Astrocyte (in vitro differentiated cells and primary cell): ENCODE measurements around the gene FGFR4. TPM values are rescaled to one million over a fixed set of nuclear protein-coding genes. Genes with fewer than 3 reads are reported as not detected.
A peak's percentile ranks its signal among the peaks of the same experiment; 100 is the strongest.

ENCODE experiments used
- DNase-seq: peaks from one replicate; pipeline ENCODE4 v3.0.0-alpha.2; 2010; ENCODE audit warnings: low read depth
- FAIRE-seq: peaks from 2 replicates; lab custom pipeline; 2011; peaks lifted over from hg19 to GRCh38; lab: Jason Lieb, UNC
- H2AFZ ChIP-seq: 2 replicates; pipeline ENCODE4 v1.6.0; 2012; ENCODE audit warnings: low read depth, low read length, inconsistent platforms
- H3K27ac ChIP-seq: 2 replicates; pipeline ENCODE4 v1.5.1; 2011; ENCODE audit warnings: low read depth, low read length, inconsistent platforms
- H3K27me3 ChIP-seq: 2 replicates; pipeline ENCODE4 v1.6.0; 2011; ENCODE audit warnings: low read length, inconsistent platforms; ENCODE audit not compliant: insufficient read depth
- H3K36me3 ChIP-seq: 2 replicates; pipeline ENCODE4 v1.5.1; 2011; ENCODE audit warnings: low read length, inconsistent platforms; ENCODE audit not compliant: insufficient read depth
- H3K4me1 ChIP-seq: 2 replicates; pipeline ENCODE4 v1.5.1; 2011; ENCODE audit warnings: low read length, inconsistent platforms; ENCODE audit not compliant: insufficient read depth
- H3K4me2 ChIP-seq: 2 replicates; pipeline ENCODE4 v1.6.0; 2012; ENCODE audit warnings: low read length, inconsistent platforms
- H3K4me3 ChIP-seq: 2 replicates; pipeline ENCODE4 v1.5.1; 2011; ENCODE audit warnings: low read depth, mild to moderate bottlenecking, low read length, inconsistent platforms; ENCODE audit not compliant: insufficient read depth
- H3K79me2 ChIP-seq: 2 replicates; pipeline ENCODE4 v1.6.0; 2012; ENCODE audit warnings: mild to moderate bottlenecking, low read length, inconsistent platforms; ENCODE audit not compliant: insufficient read depth
- H3K9ac ChIP-seq: 2 replicates; pipeline ENCODE4 v1.6.0; 2012; ENCODE audit warnings: mild to moderate bottlenecking, low read length, inconsistent platforms
- H3K9me3 ChIP-seq: 2 replicates; pipeline ENCODE4 v1.5.1; 2012; ENCODE audit warnings: low read depth, mild to moderate bottlenecking, low read length, inconsistent platforms; ENCODE audit not compliant: insufficient read depth
- H4K20me1 ChIP-seq: 2 replicates; pipeline ENCODE4 v1.6.0; 2012; ENCODE audit warnings: low read length, inconsistent platforms; ENCODE audit not compliant: insufficient read depth
- H3K27ac Mint-ChIP-seq: one replicate; pipeline ENCODE4 v1.8.0; 2021; ENCODE audit warnings: mild to moderate bottlenecking, mixed read lengths; ENCODE audit not compliant: unreplicated experiment
- H3K27me3 Mint-ChIP-seq: one replicate; pipeline ENCODE4 v1.8.0; 2021; ENCODE audit warnings: low read depth, mixed read lengths; ENCODE audit not compliant: unreplicated experiment
- H3K36me3 Mint-ChIP-seq: one replicate; pipeline ENCODE4 v1.8.0; 2021; ENCODE audit warnings: low read depth, mixed read lengths; ENCODE audit not compliant: unreplicated experiment
- H3K4me1 Mint-ChIP-seq: one replicate; pipeline ENCODE4 v1.8.0; 2021; ENCODE audit warnings: low read depth, mixed read lengths; ENCODE audit not compliant: unreplicated experiment
- H3K4me3 Mint-ChIP-seq: one replicate; pipeline ENCODE4 v1.8.0; 2021; ENCODE audit warnings: mild to moderate bottlenecking, moderate library complexity, mixed read lengths; ENCODE audit not compliant: unreplicated experiment
- H3K9me3 Mint-ChIP-seq: one replicate; pipeline ENCODE4 v1.8.0; 2021; ENCODE audit warnings: mild to moderate bottlenecking, mixed read lengths; ENCODE audit not compliant: unreplicated experiment
- EZH2 ChIP-seq: IDR thresholded peaks from 2 replicates; pipeline ENCODE4 v1.6.1; 2012; ENCODE audit warnings: mild to moderate bottlenecking, low read length, inconsistent platforms; ENCODE audit not compliant: insufficient read depth
- total RNA-seq: library from RNA; stranded (reverse); gene quantifications from 2 replicates; pipeline ENCODE4 v1.2.1, GENCODE V29; 2021
- TF ChIP-seq, protein P1 (sequence below): IDR thresholded peaks from 2 replicates; pipeline ENCODE4 v1.5.1; 2011; ENCODE audit warnings: low read depth, mild to moderate bottlenecking, inconsistent platforms, low read length, moderate library complexity; ENCODE audit not compliant: insufficient read depth

Gene FGFR4
- total RNA-seq, 1 donor from 2014 or later: 4.8 TPM

- Histone ChIP-seq H3K4me3 (peak within 1 kb of the TSS; percentile 67), H2AFZ (peak within 1 kb of the TSS; percentile 98), H3K27me3 (no peaks in the 10 kb centered on the region), H3K4me1 (peaks cover 30% of the 10 kb centered on the region), H3K36me3 (peaks cover 23% of the 10 kb centered on the region), H3K9ac (peak within 1 kb of the TSS; percentile 83), H3K9me3 (no peaks in the 10 kb centered on the region), H4K20me1 (peaks cover 20% of the 10 kb centered on the region), H3K27ac (peak within 1 kb of the TSS; percentile 65), H3K79me2 (peaks cover 39% of the 10 kb centered on the region), H3K4me2 (peak within 1 kb of the TSS; percentile 85)
- H3K27me3 Mint-ChIP-seq: peaks cover 3% of the 10 kb centered on the region
- H3K27ac Mint-ChIP-seq: peak within 1 kb of the TSS; percentile 89
- H3K9me3 Mint-ChIP-seq: no peaks in the 10 kb centered on the region
- peak within 1 kb of the TSS; percentile 89 for H3K4me3 Mint-ChIP-seq
- peaks cover 23% of the 10 kb centered on the region for H3K4me1 Mint-ChIP-seq
- TF ChIP-seq EZH2: no peak
- TF ChIP-seq, protein P1, sequence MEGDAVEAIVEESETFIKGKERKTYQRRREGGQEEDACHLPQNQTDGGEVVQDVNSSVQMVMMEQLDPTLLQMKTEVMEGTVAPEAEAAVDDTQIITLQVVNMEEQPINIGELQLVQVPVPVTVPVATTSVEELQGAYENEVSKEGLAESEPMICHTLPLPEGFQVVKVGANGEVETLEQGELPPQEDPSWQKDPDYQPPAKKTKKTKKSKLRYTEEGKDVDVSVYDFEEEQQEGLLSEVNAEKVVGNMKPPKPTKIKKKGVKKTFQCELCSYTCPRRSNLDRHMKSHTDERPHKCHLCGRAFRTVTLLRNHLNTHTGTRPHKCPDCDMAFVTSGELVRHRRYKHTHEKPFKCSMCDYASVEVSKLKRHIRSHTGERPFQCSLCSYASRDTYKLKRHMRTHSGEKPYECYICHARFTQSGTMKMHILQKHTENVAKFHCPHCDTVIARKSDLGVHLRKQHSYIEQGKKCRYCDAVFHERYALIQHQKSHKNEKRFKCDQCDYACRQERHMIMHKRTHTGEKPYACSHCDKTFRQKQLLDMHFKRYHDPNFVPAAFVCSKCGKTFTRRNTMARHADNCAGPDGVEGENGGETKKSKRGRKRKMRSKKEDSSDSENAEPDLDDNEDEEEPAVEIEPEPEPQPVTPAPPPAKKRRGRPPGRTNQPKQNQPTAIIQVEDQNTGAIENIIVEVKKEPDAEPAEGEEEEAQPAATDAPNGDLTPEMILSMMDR: no peak
- FAIRE-seq (no peak), DNase-seq (peak; percentile 71)
- H3K36me3 Mint-ChIP-seq: peaks cover 4% of the 10 kb centered on the region
Measured at GRCh38 chr5:177133096-177133852, 46.6 kb downstream of the FGFR4 start, which contains the start of gene NSD1. NSD1 (plus strand) TSS chr5:177133773; CDS start chr5:177135104, 1,331 bp downstream.

DNA sequence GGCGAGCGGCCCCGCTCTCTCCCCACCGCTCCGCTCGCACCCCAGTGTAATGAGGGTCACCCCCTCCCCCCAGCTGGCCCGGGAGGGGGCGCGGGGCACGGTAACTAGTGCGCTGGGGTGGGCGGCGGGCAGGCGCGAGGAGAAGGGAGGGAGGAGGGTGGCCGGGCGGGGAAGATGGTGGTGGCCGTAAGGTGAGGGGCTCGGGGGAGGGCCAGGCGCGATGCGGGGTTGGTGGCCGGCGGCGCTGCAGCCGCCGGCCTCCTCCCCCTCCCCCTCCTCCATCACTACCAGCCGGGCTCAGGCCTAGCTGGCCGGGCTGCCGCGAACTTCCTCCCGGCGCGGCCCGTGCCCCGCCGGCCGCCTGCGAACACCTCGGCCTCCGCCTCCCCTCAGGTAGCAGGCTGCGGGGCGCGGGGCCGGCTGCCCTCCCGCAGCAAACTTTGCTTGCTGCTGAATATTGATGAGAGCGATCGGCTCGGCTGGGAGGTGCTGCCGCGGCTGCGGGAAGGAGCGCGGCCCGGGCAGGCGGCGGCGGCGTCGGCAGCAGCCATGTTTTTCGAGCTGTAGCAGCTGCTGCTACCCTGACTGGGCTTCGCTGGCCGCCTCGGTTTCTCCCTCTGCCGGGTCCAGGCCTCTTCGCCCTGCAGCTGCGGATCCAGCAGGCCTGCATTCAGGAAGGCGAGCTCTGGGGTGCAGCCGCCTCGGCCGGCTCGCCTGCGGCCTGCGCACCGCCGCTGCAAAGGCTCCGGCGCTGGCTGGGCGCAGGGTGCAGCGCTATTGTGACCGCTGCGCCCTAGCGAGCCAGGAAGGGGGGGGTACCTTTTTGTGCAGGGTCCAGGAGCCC is 47.4 kb downstream of the FGFR4 start:
- peak overlapping the region; percentile 85 for H3K4me2 ChIP-seq
- no peaks in the 10 kb centered on the region for H3K9me3 Mint-ChIP-seq
- H3K4me1 Mint-ChIP-seq: peaks cover 23% of the 10 kb centered on the region
- peak overlapping the region; percentile 89 for H3K4me3 Mint-ChIP-seq
- peak overlapping the region; percentile 83 for H3K9ac ChIP-seq
- H3K9me3 ChIP-seq: no peaks in the 10 kb centered on the region
- FAIRE-seq: no peak
- peaks cover 45% of the 10 kb centered on the region for H3K79me2 ChIP-seq
- TF ChIP-seq, protein P1: no peak
- TF ChIP-seq EZH2: no peak
- peaks cover 4% of the 10 kb centered on the region for H3K36me3 Mint-ChIP-seq
- H4K20me1 ChIP-seq: peaks cover 22% of the 10 kb centered on the region
- peak overlapping the region; percentile 67 for H3K4me3 ChIP-seq
- peak; percentile 34 for DNase-seq
- H3K27ac ChIP-seq: peak overlapping the region; percentile 65
- H3K27me3 Mint-ChIP-seq: no peaks in the 10 kb centered on the region
- H3K36me3 ChIP-seq: peaks cover 23% of the 10 kb centered on the region
- peak overlapping the region; percentile 79 for H2AFZ ChIP-seq
- no peaks in the 10 kb centered on the region for H3K27me3 ChIP-seq
- H3K4me1 ChIP-seq: peaks cover 30% of the 10 kb centered on the region
- peak overlapping the region; percentile 89 for H3K27ac Mint-ChIP-seq
